Liver (tissue), 9 donors: ENCODE data around the gene CCT7. TPM values are rescaled to one million over a fixed set of nuclear protein-coding genes. Genes with fewer than 3 reads are reported as not detected.
A peak's percentile ranks its signal among the peaks of the same experiment; 100 is the strongest.

Experiments
- DNase-seq: peaks from one replicate; pipeline ENCODE4 v3.0.0-alpha.2; 2017; ENCODE audit warnings: low spot score
- H3K27ac ChIP-seq, 2 donors: one replicate each; pipeline ENCODE4 v1.7.0; 2013; ENCODE audit warnings: inconsistent platforms in 2 of 2, low read length in 2 of 2, control low read depth in 1 of 2, low read depth in 1 of 2, mild to moderate bottlenecking in 1 of 2
- H3K27me3 ChIP-seq, 4 donors: one replicate each; pipeline versions ENCODE4 v1.6.1 to v1.7.0; 2013; ENCODE audit warnings: low read length in 3 of 4, inconsistent platforms in 1 of 4, mild to moderate bottlenecking in 1 of 4, moderate library complexity in 1 of 4; ENCODE audit not compliant: control insufficient read depth in 4 of 4, insufficient read depth in 4 of 4
- H3K36me3 ChIP-seq, 4 donors: one replicate each; pipeline versions ENCODE4 v1.6.1 to v1.7.0; 2013; ENCODE audit warnings: low read length in 3 of 4, mild to moderate bottlenecking in 3 of 4, low read depth in 1 of 4, moderate library complexity in 1 of 4; ENCODE audit not compliant: control insufficient read depth in 4 of 4, insufficient read depth in 3 of 4
- H3K4me1 ChIP-seq, 4 donors: one replicate each; pipeline versions ENCODE4 v1.6.1 to v1.7.0; 2013; ENCODE audit warnings: low read length in 3 of 4, mild to moderate bottlenecking in 3 of 4, moderate library complexity in 1 of 4; ENCODE audit not compliant: control insufficient read depth in 4 of 4, insufficient read depth in 4 of 4
- H3K4me3 ChIP-seq, 3 donors: one replicate each; pipeline versions ENCODE4 v1.6.1 to v1.7.0; 2013; ENCODE audit warnings: low read length in 3 of 3, control low read depth in 1 of 3, low read depth in 1 of 3, mild to moderate bottlenecking in 1 of 3
- H3K9ac ChIP-seq, 2 donors: one replicate each; pipeline ENCODE4 v1.7.0; 2013; ENCODE audit warnings: low read length in 2 of 2, mild to moderate bottlenecking in 2 of 2, moderate library complexity in 2 of 2, control low read depth in 1 of 2, low read depth in 1 of 2
- H3K9me3 ChIP-seq, 4 donors: one replicate each; pipeline versions ENCODE4 v1.6.1 to v1.7.0; 2013; ENCODE audit warnings: low read length in 3 of 4; ENCODE audit not compliant: control insufficient read depth in 4 of 4
- ATF3 ChIP-seq: IDR thresholded peaks from 2 replicates; pipeline ENCODE4 v1.6.1; 2016; ENCODE audit warnings: antibody characterized with exemption
- EGR1 ChIP-seq, 2 donors: IDR thresholded peaks; 2 replicates each; pipeline ENCODE4 v1.6.1; 2016 to 2018; ENCODE audit warnings: antibody characterized with exemption in 2 of 2, low read depth in 2 of 2
- FOXA2 ChIP-seq: IDR thresholded peaks from 2 replicates; pipeline ENCODE4 v1.6.1; 2016; ENCODE audit warnings: antibody characterized with exemption
- GABPA ChIP-seq, 2 donors: IDR thresholded peaks in 1 of 2; conservative IDR thresholded peaks in 1 of 2; 2 replicates each; pipeline ENCODE4 v1.6.1; 2016; ENCODE audit warnings: antibody characterized with exemption in 2 of 2, mild to moderate bottlenecking in 1 of 2, moderate library complexity in 1 of 2
- HNF4A ChIP-seq, 2 donors: conservative IDR thresholded peaks; 2 replicates each; pipeline ENCODE4 v1.6.1; 2016; ENCODE audit warnings: antibody characterized with exemption in 2 of 2, mild to moderate bottlenecking in 2 of 2
- HNF4G ChIP-seq: IDR thresholded peaks from 2 replicates; pipeline ENCODE4 v1.6.1; 2016; ENCODE audit warnings: antibody characterized with exemption
- MAX ChIP-seq: IDR thresholded peaks from 2 replicates; pipeline ENCODE4 v1.6.1; 2016; ENCODE audit warnings: antibody characterized with exemption
- NR2F2 ChIP-seq: IDR thresholded peaks from 2 replicates; pipeline ENCODE4 v1.6.1; 2016; ENCODE audit warnings: antibody characterized with exemption
- RAD21 ChIP-seq, 2 donors: IDR thresholded peaks; 2 replicates each; pipeline ENCODE4 v1.6.1; 2016; ENCODE audit warnings: antibody characterized with exemption in 2 of 2, mild to moderate bottlenecking in 2 of 2
- RXRA ChIP-seq, 2 donors: IDR thresholded peaks; 2 replicates each; pipeline ENCODE4 v1.6.1; 2017 to 2018; ENCODE audit warnings: antibody characterized with exemption in 2 of 2, mild to moderate bottlenecking in 1 of 2
- YY1 ChIP-seq: IDR thresholded peaks from 2 replicates; pipeline ENCODE4 v1.6.1; 2016; ENCODE audit warnings: antibody characterized with exemption, mild to moderate bottlenecking
- WGBS: extraction: QIAGEN DNeasy Blood & Tissue Kit; methylation state at CpG from one replicate; pipeline ENCODE4 v1.1.7; 2013; 5-methylcytosine and 5-hydroxymethylcytosine counted together
- polyA plus RNA-seq, 2 donors: library from polyadenylated mRNA; stranded (reverse) in 1 of 2; unstranded in 1 of 2; fragments of 200-250 nt in 1 of 2; fragments of >200 nt in 1 of 2; fragmentation: Nextera tagmentation in 1 of 2; extraction: Ambion mirVana in 1 of 2; gene quantifications; one replicate each; pipeline versions ENCODE4 v1.2.1 to v1.2.3, GENCODE V29; 2013 to 2015
- total RNA-seq, 2 donors: library from RNA; depleted of rRNA; stranded (reverse); fragments of >200 nt; gene quantifications; one replicate each; pipeline ENCODE4 v1.2.3, GENCODE V29; 2014
- donor health status: healthy.
- donor health status: healthy.
- donor health status: healthy.
- donor health status: healthy.
- donor health status: healthy.

CCT7 gene
- total and polyA plus RNA-seq, 4 donors, result 83.7 to 115 (median 101) TPM

GRCh38 chr2:73283545-73284295, 49.6 kb downstream of the CCT7 start:
- peak overlapping the region in 2 of 3 donors; percentile 21 to 59 for H3K4me3 ChIP-seq
- H3K27ac ChIP-seq, result no peak overlapping the region
- H3K4me1 ChIP-seq, result peaks cover 0 to 13% (median 5%) of the 10 kb centered on the region in 4 donors
- no peaks in the 10 kb centered on the region for H3K9me3 ChIP-seq
- peaks cover 0 to 11% (median 2%) of the 10 kb centered on the region in 4 donors for H3K27me3 ChIP-seq
- H3K36me3 ChIP-seq, result no peaks in the 10 kb centered on the region
- no peak for DNase-seq
- WGBS, result 11% methylated on average over 43 of the region's 43 CpGs
- no peak for TF ChIP-seq HNF4A (conservative IDR thresholded peaks at IDR 0.05)
- no peak for TF ChIP-seq RAD21 (IDR thresholded peaks at IDR 0.05)
- no peak for TF ChIP-seq NR2F2
- no peak for TF ChIP-seq ATF3
- TF ChIP-seq FOXA2, result no peak
- TF ChIP-seq YY1, result no peak
- TF ChIP-seq EGR1 (IDR thresholded peaks at IDR 0.05; ENCODE audit: low read depth in 2 of 2), result no peak
- no peak for TF ChIP-seq GABPA (IDR thresholded peaks at IDR 0.05 in 1 of 2, conservative IDR thresholded peaks at IDR 0.05 in 1 of 2)
- TF ChIP-seq RXRA (IDR thresholded peaks at IDR 0.05), result no peak
- H3K9ac ChIP-seq, result no peak overlapping the region

- Histone ChIP-seq H3K27me3 (peaks cover 0 to 11% (median 2%) of the 10 kb centered on the region in 4 donors), H3K4me3 (peak within 1 kb of the TSS in 2 of 3 donors; percentile 46 to 59), H3K9ac (no peak within 1 kb of the TSS)
Measured at GRCh38 chr2:73284296-73285158, 50.4 kb downstream of the CCT7 start, which contains the start of gene FBXO41. Gene FBXO41 (minus strand): TSS chr2:73284478. CDS start chr2:73269630, 14,848 bp downstream.

GRCh38 chr2:73285159-73285739, 51.1 kb downstream of the CCT7 start:
- no peak overlapping the region for H3K27ac ChIP-seq
- peaks cover 0 to 11% (median 6%) of the 10 kb centered on the region in 4 donors for H3K27me3 ChIP-seq
- no peak overlapping the region for H3K4me3 ChIP-seq
- 48% methylated on average over 5 of the region's 5 CpGs for WGBS
- H3K4me1 ChIP-seq, result peaks cover 0 to 13% (median 5%) of the 10 kb centered on the region in 4 donors
- H3K9ac ChIP-seq, result no peak overlapping the region
- DNase-seq, result no peak
- H3K36me3 ChIP-seq, result no peaks in the 10 kb centered on the region
- TF ChIP-seq MAX (peak; percentile 20), RXRA (IDR thresholded peaks at IDR 0.05) (no peak), FOXA2 (no peak)
- H3K9me3 ChIP-seq, result no peaks in the 10 kb centered on the region

More at GRCh38 chr2:73284296-73285158, 50.4 kb downstream of the CCT7 start, which contains the start of gene FBXO41:
- Histone ChIP-seq H3K27ac (no peak within 1 kb of the TSS), H3K4me1 (peaks cover 0 to 13% (median 5%) of the 10 kb centered on the region in 4 donors), H3K36me3 (no peaks in the 10 kb centered on the region), H3K9me3 (no peaks in the 10 kb centered on the region)
- DNase-seq, result no peak
- 4% methylated on average over 67 of the region's 69 CpGs for WGBS
- no peak for TF ChIP-seq HNF4G
